Measurements from ENCODE around the gene FARSB. TPM values are rescaled to one million over a fixed set of nuclear protein-coding genes. Genes with fewer than 3 reads are reported as not detected.

Gene FARSB
- polyA plus RNA-seq, 1 donor from 2014 or later = 15.2 TPM

DNA sequence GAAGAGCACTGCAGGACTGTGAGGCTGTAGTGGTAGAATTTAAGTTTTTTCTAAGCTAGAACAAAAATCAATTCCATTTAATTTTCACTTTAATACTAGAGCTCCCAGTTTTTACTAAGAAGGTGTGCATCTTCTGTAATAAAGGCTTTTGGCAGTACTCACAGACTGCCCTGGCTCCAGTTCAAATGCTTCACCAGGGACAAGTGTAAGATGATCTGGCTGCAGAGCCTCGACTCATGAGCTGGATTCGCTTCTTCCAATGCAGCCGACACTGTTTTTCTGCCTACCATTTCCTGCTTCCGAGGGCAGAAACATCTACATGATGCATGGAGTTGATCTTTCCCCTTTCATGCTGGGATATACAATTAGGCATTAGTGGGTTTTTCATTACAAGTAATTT, 87.0 kb downstream of the FARSB start:
- no peak overlapping the region for H3K4me3 ChIP-seq (ENCODE audit: low read length)
- H2AFZ ChIP-seq (ENCODE audit: low read depth, low read length) = no peak overlapping the region
- no peaks in the 10 kb centered on the region for H3K9me3 ChIP-seq (ENCODE audit: low read length)
- H3K36me3 ChIP-seq (ENCODE audit: insufficient read depth, low read length) = peaks cover 3% of the 10 kb centered on the region
- no peak overlapping the region for H3K4me2 ChIP-seq (ENCODE audit: low read length)
- no peak overlapping the region for H3K27ac ChIP-seq (ENCODE audit: low read length)
- H4K20me1 ChIP-seq (ENCODE audit: insufficient read depth) = no peaks in the 10 kb centered on the region
- H3K27me3 ChIP-seq (ENCODE audit: insufficient read depth, low read depth, low read length) = no peaks in the 10 kb centered on the region
- no peak overlapping the region for H3K9ac ChIP-seq (ENCODE audit: low read length)
- H3K9me2 ChIP-seq (ENCODE audit: insufficient read depth, low read length) = no peaks in the 10 kb centered on the region
- TF ChIP-seq RAD21 (conservative IDR thresholded peaks at IDR 0.05) = no peak
- TF ChIP-seq, protein P1, sequence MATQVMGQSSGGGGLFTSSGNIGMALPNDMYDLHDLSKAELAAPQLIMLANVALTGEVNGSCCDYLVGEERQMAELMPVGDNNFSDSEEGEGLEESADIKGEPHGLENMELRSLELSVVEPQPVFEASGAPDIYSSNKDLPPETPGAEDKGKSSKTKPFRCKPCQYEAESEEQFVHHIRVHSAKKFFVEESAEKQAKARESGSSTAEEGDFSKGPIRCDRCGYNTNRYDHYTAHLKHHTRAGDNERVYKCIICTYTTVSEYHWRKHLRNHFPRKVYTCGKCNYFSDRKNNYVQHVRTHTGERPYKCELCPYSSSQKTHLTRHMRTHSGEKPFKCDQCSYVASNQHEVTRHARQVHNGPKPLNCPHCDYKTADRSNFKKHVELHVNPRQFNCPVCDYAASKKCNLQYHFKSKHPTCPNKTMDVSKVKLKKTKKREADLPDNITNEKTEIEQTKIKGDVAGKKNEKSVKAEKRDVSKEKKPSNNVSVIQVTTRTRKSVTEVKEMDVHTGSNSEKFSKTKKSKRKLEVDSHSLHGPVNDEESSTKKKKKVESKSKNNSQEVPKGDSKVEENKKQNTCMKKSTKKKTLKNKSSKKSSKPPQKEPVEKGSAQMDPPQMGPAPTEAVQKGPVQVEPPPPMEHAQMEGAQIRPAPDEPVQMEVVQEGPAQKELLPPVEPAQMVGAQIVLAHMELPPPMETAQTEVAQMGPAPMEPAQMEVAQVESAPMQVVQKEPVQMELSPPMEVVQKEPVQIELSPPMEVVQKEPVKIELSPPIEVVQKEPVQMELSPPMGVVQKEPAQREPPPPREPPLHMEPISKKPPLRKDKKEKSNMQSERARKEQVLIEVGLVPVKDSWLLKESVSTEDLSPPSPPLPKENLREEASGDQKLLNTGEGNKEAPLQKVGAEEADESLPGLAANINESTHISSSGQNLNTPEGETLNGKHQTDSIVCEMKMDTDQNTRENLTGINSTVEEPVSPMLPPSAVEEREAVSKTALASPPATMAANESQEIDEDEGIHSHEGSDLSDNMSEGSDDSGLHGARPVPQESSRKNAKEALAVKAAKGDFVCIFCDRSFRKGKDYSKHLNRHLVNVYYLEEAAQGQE (IDR thresholded peaks at IDR 0.05; ENCODE audit: borderline replicate concordance) = no peak
- TF ChIP-seq EP300 (conservative IDR thresholded peaks at IDR 0.05; ENCODE audit: poor library complexity, severe bottlenecking) = no peak
- no peak for TF ChIP-seq POLR2AphosphoS5 (IDR thresholded peaks at IDR 0.05)
- TF ChIP-seq TAF1 (IDR thresholded peaks at IDR 0.05; ENCODE audit: low read depth) = no peak
- no peaks in the 10 kb centered on the region for H3F3A ChIP-seq (ENCODE audit: insufficient read depth, low read length, poor library complexity, severe bottlenecking)
- H3K79me2 ChIP-seq (replicated peaks; ENCODE audit: insufficient read depth, low read length) = no peaks in the 10 kb centered on the region

DNA sequence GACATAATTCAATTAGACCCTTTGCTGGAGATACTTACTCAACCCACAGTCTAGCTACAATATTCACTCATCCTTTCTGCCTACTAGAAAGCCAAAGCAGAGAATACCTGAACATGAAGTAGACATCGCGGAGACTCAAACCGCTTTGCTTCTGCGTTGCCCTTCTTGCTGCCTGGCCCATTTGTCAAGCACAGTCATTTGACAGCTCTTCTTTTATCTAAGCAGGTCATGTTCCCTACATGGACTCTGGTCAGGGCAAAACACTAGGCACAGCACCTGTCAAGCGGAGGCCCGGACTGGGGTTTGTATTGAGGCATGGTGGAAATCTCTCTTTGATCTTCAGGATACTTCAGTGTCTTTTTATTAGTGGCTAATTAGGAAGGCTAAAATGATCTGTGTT, 89.7 kb downstream of the FARSB start:
- no peaks in the 10 kb centered on the region for H3K27me3 ChIP-seq (ENCODE audit: insufficient read depth, low read depth, low read length)

More for the DNA sequence above, 89.7 kb downstream of the FARSB start:
- H4K20me1 ChIP-seq (ENCODE audit: insufficient read depth) = no peaks in the 10 kb centered on the region
- no peak overlapping the region for H3K4me2 ChIP-seq (ENCODE audit: low read length)
- no peak overlapping the region for H3K9ac ChIP-seq (ENCODE audit: low read length)
- H3F3A ChIP-seq (ENCODE audit: insufficient read depth, low read length, poor library complexity, severe bottlenecking) = no peaks in the 10 kb centered on the region
- no peaks in the 10 kb centered on the region for H3K9me2 ChIP-seq (ENCODE audit: insufficient read depth, low read length)
- no peaks in the 10 kb centered on the region for H3K9me3 ChIP-seq (ENCODE audit: low read length)
- no peaks in the 10 kb centered on the region for H3K79me2 ChIP-seq (replicated peaks; ENCODE audit: insufficient read depth, low read length)
- TF ChIP-seq, protein P1 (IDR thresholded peaks at IDR 0.05; ENCODE audit: borderline replicate concordance) = no peak
- TF ChIP-seq, protein P2, sequence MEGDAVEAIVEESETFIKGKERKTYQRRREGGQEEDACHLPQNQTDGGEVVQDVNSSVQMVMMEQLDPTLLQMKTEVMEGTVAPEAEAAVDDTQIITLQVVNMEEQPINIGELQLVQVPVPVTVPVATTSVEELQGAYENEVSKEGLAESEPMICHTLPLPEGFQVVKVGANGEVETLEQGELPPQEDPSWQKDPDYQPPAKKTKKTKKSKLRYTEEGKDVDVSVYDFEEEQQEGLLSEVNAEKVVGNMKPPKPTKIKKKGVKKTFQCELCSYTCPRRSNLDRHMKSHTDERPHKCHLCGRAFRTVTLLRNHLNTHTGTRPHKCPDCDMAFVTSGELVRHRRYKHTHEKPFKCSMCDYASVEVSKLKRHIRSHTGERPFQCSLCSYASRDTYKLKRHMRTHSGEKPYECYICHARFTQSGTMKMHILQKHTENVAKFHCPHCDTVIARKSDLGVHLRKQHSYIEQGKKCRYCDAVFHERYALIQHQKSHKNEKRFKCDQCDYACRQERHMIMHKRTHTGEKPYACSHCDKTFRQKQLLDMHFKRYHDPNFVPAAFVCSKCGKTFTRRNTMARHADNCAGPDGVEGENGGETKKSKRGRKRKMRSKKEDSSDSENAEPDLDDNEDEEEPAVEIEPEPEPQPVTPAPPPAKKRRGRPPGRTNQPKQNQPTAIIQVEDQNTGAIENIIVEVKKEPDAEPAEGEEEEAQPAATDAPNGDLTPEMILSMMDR (IDR thresholded peaks at IDR 0.05; ENCODE audit: poor library complexity, severe bottlenecking) = no peak
- no peak overlapping the region for H3K27ac ChIP-seq (ENCODE audit: low read length)
- H2AFZ ChIP-seq (ENCODE audit: low read depth, low read length) = no peak overlapping the region
- peaks cover 3% of the 10 kb centered on the region for H3K36me3 ChIP-seq (ENCODE audit: insufficient read depth, low read length)
- H3K4me3 ChIP-seq (ENCODE audit: low read length) = no peak overlapping the region

Measured in neural cell (in vitro differentiated cells).